HCT116 (cell line): ENCODE measurements around the gene HUNK. TPM values are rescaled to one million over a fixed set of nuclear protein-coding genes. Genes with fewer than 3 reads are reported as not detected.

ENCODE experiments used
- ATAC-seq: fragments of 200-7000 bp; cut with Tn5 transposase; 2 replicates; pipeline ENCODE4 v1.9.1; 2020; ENCODE audit warnings: mild to moderate bottlenecking, moderate library complexity
- BruUV-seq: library from RNA; stranded (reverse); fragments of 400-500 nt; replicated peaks from 2 replicates; lab custom pipeline; 2021; lab: Mats Ljungman, UMichigan
- CTCF ChIA-PET: fragments of 300-600 bp; sonication (Branson Sonifier 250); formaldehyde crosslinking; loops from one replicate; lab custom pipeline; 2021; ENCODE audit warnings: antibody characterized with exemption; lab: Charles Lee
- POLR2A ChIA-PET: fragments of 300-600, 350-600 bp; sonication (Branson Sonifier 250); formaldehyde crosslinking; loops from one replicate; lab custom pipeline; 2021; ENCODE audit warnings: antibody characterized with exemption; lab: Charles Lee
- RAD21 ChIA-PET, 2 experiments: fragments of 300-600 bp; sonication (Branson Sonifier 250); formaldehyde crosslinking; loops; one replicate each; lab custom pipeline; 2023; ENCODE audit warnings: low total read pairs in 2 of 2; ENCODE audit not compliant: uncharacterized antibody in 2 of 2, unreplicated experiment in 2 of 2, low non-redundant PET in 1 of 2; lab: Charles Lee
- DNase-seq: peaks from one replicate; pipeline ENCODE4 v3.0.0-alpha.2; 2010; ENCODE audit warnings: low read depth, low spot score
- H2AFZ ChIP-seq: fragments of 200-600 bp; shearing (Covaris generic), sonication (generic); 2 replicates; pipeline ENCODE4 v1.6.1; 2017; ENCODE audit warnings: low read depth, mixed run types, mixed read lengths, antibody characterized with exemption, low read length; ENCODE audit not compliant: poor library complexity, severe bottlenecking
- H3K27ac ChIP-seq: 2 replicates; pipeline ENCODE4 v1.5.1; 2012; ENCODE audit warnings: low read depth, low read length
- H3K27me3 ChIP-seq: fragments of 200-600 bp; sonication (generic); 2 replicates; pipeline ENCODE4 v1.6.1; 2016; ENCODE audit warnings: mixed run types, low read length, mixed read lengths; ENCODE audit not compliant: insufficient read depth
- H3K36me3 ChIP-seq, 2 experiments: fragments of 200-500 bp in 1 of 2; fragments of 200-600 bp in 1 of 2; sonication (Bioruptor generic) in 1 of 2; sonication (generic) in 1 of 2; 2 replicates each; pipeline versions ENCODE4 v1.5.1 to v1.6.1; 2014 to 2016; ENCODE audit warnings: low read length in 2 of 2, inconsistent platforms in 1 of 2, mixed read lengths in 1 of 2, mixed run types in 1 of 2; ENCODE audit not compliant: insufficient read depth in 2 of 2, control insufficient read depth in 1 of 2
- H3K4me1 ChIP-seq, 2 experiments: fragments of 200-600 bp in 1 of 2; sonication (generic) in 1 of 2; 2 replicates each; pipeline versions ENCODE4 v1.5.1 to v1.6.1; 2012 to 2017; ENCODE audit warnings: low read length in 2 of 2, inconsistent platforms in 1 of 2, mild to moderate bottlenecking in 1 of 2, mixed read lengths in 1 of 2, mixed run types in 1 of 2, moderate library complexity in 1 of 2; ENCODE audit not compliant: insufficient read depth in 2 of 2, control insufficient read depth in 1 of 2
- H3K4me2 ChIP-seq: fragments of 200-600 bp; sonication (generic); 2 replicates; pipeline ENCODE4 v1.6.1; 2017; ENCODE audit warnings: mixed run types, low read length, mixed read lengths
- H3K4me3 ChIP-seq, 2 experiments: fragments of 200-600 bp in 1 of 2; sonication (generic) in 1 of 2; replicated peaks in 1 of 2; 2 replicates each; pipeline ENCODE4 v1.5.1; 2011 to 2016; ENCODE audit warnings: low read length in 2 of 2, control low read depth in 1 of 2, low read depth in 1 of 2, mild to moderate bottlenecking in 1 of 2, mixed read lengths in 1 of 2, mixed run types in 1 of 2
- H3K79me2 ChIP-seq: fragments of 200-600 bp; sonication (generic); 2 replicates; pipeline ENCODE4 v1.6.1; 2017; ENCODE audit warnings: mild to moderate bottlenecking, mixed run types, low read length, moderate library complexity, mixed read lengths; ENCODE audit not compliant: insufficient read depth
- H3K9ac ChIP-seq: fragments of 200-600 bp; sonication (generic); 2 replicates; pipeline ENCODE4 v1.6.1; 2016; ENCODE audit warnings: low read length, mixed read lengths
- H3K9me2 ChIP-seq: fragments of 200-600 bp; sonication (generic), shearing (Covaris generic); 2 replicates; pipeline ENCODE4 v1.6.1; 2017; ENCODE audit warnings: mixed run types, mild to moderate bottlenecking, moderate library complexity; ENCODE audit not compliant: insufficient read depth
- H3K9me3 ChIP-seq, 2 experiments: fragments of 200-500 bp in 1 of 2; fragments of 200-600 bp in 1 of 2; sonication (Bioruptor generic) in 1 of 2; sonication (generic) in 1 of 2; 2 replicates each; pipeline ENCODE4 v1.6.1; 2014 to 2017; ENCODE audit warnings: low read length in 2 of 2, mixed read lengths in 2 of 2, inconsistent platforms in 1 of 2, low read depth in 1 of 2, mild to moderate bottlenecking in 1 of 2, mixed run types in 1 of 2, moderate library complexity in 1 of 2; ENCODE audit not compliant: control insufficient read depth in 1 of 2, insufficient read depth in 1 of 2
- H4K20me1 ChIP-seq: fragments of 200-600 bp; sonication (generic), shearing (Covaris generic); 2 replicates; pipeline ENCODE4 v1.6.1; 2017; ENCODE audit warnings: mixed run types, mild to moderate bottlenecking, moderate library complexity; ENCODE audit not compliant: insufficient read depth
- CBX3 ChIP-seq: IDR thresholded peaks from 2 replicates; pipeline ENCODE4 v1.6.1; 2012; ENCODE audit warnings: low read depth
- CEBPB ChIP-seq: IDR thresholded peaks from 2 replicates; pipeline ENCODE4 v1.6.1; 2012; ENCODE audit warnings: low read depth
- CTCF ChIP-seq, 3 experiments: fragments of 200-600 bp in 1 of 3; sonication (generic) in 1 of 3; IDR thresholded peaks in 2 of 3; conservative IDR thresholded peaks in 1 of 3; 2 replicates each; pipeline ENCODE4 v1.5.1; 2012 to 2017; ENCODE audit warnings: low read depth in 2 of 3, low read length in 2 of 3, antibody characterized with exemption in 1 of 3, borderline replicate concordance in 1 of 3, control low read depth in 1 of 3, mild to moderate bottlenecking in 1 of 3, mixed read lengths in 1 of 3, mixed run types in 1 of 3, moderate library complexity in 1 of 3; ENCODE audit not compliant: insufficient read depth in 1 of 3
- EZH2 ChIP-seq: fragments of 200-600 bp; sonication (generic); IDR thresholded peaks from 2 replicates; pipeline ENCODE4 v1.6.1; 2017; ENCODE audit warnings: antibody characterized with exemption, mixed run types
- EZH2phosphoT487 ChIP-seq: fragments of 200-600 bp; IDR thresholded peaks from 2 replicates; pipeline ENCODE4 v1.6.1; 2018; ENCODE audit warnings: antibody characterized with exemption, borderline replicate concordance
- FOSL1 ChIP-seq: IDR thresholded peaks from 2 replicates; pipeline ENCODE4 v1.6.1; 2012; ENCODE audit warnings: low read depth
- JUND ChIP-seq: IDR thresholded peaks from 2 replicates; pipeline ENCODE4 v1.6.1; 2012
- MAX ChIP-seq: IDR thresholded peaks from 2 replicates; pipeline ENCODE4 v1.6.1; 2012
- POLR2AphosphoS5 ChIP-seq: IDR thresholded peaks from 2 replicates; pipeline ENCODE4 v1.6.1; 2011; ENCODE audit warnings: mild to moderate bottlenecking, low read depth, low read length, moderate library complexity
- REST ChIP-seq: IDR thresholded peaks from 2 replicates; pipeline ENCODE4 v1.6.1; 2012; ENCODE audit warnings: low read depth
- SP1 ChIP-seq: IDR thresholded peaks from 2 replicates; pipeline ENCODE4 v1.6.1; 2012; ENCODE audit warnings: low read depth
- SRF ChIP-seq: IDR thresholded peaks from 2 replicates; pipeline ENCODE4 v1.6.1; 2012; ENCODE audit warnings: low read depth
- YY1 ChIP-seq: IDR thresholded peaks from 2 replicates; pipeline ENCODE4 v1.6.1; 2011; ENCODE audit warnings: low read length, low read depth, moderate library complexity, mild to moderate bottlenecking; ENCODE audit not compliant: insufficient replicate concordance; ENCODE audit errors: extremely low read depth
- ZFX ChIP-seq: fragments of 450-650 bp; IDR thresholded peaks from 2 replicates; pipeline ENCODE4 v1.6.1; 2017
- ZNF274 ChIP-seq: fragments of 200-500 bp; sonication (Bioruptor generic); IDR thresholded peaks from 2 replicates; pipeline ENCODE4 v1.6.1; 2014; ENCODE audit warnings: mild to moderate bottlenecking, low read depth, low read length, inconsistent platforms
- intact Hi-C: fragments of 100-400 bp; cut with micrococcal nuclease; formaldehyde crosslinking; loops from 2 replicates; pipeline ENCODE4 v1.10.0; 2022
- total RNA-seq: library from RNA; stranded (reverse); gene quantifications from one replicate; pipeline ENCODE4 v1.2.1, GENCODE V29; 2021; ENCODE audit not compliant: unreplicated experiment

The HUNK gene
- total RNA-seq, 1 experiment from 2014 or later = not detected

GRCh38 chr21:31993826-31994825 lies 121.3 kb downstream of the HUNK start (continued):
- no peak for TF ChIP-seq CBX3
- no peak for TF ChIP-seq JUND
- TF ChIP-seq, all 23 proteins: peak for 0

GRCh38 chr21:31997191-31997590 lies 124.4 kb downstream of the HUNK start:
- H3K4me1 ChIP-seq = no peaks in the 10 kb centered on the region
- H3K79me2 ChIP-seq = no peaks in the 10 kb centered on the region
- H3K9me3 ChIP-seq = no peaks in the 10 kb centered on the region
- TF ChIP-seq CTCF (IDR thresholded peaks at IDR 0.05 in 2 of 3, conservative IDR thresholded peaks at IDR 0.05 in 1 of 3; ENCODE audit: borderline replicate concordance in 1 of 3, insufficient read depth in 1 of 3, low read depth in 2 of 3, low read length in 2 of 3) = no peak
- TF ChIP-seq EZH2 = no peak
- no peak for TF ChIP-seq POLR2AphosphoS5
- no peak for TF ChIP-seq EZH2phosphoT487
- no peak for TF ChIP-seq MAX
- TF ChIP-seq CEBPB = no peak
- no peak for TF ChIP-seq SP1
- no peak for TF ChIP-seq ZFX
- no peak for TF ChIP-seq SRF
- TF ChIP-seq REST = no peak
- TF ChIP-seq YY1 = no peak
- TF ChIP-seq FOSL1 = no peak
- TF ChIP-seq ZNF274 = no peak
- H3K27ac ChIP-seq = no peak overlapping the region
- no peaks in the 10 kb centered on the region for H3K9me2 ChIP-seq
- intact Hi-C loops = no loop called here
- BruUV-seq = no TSS peak
- RAD21 ChIA-PET = no interaction called here
- no peak for DNase-seq
- H4K20me1 ChIP-seq = no peaks in the 10 kb centered on the region
- CTCF ChIA-PET = no interaction called here
- H3K4me2 ChIP-seq = no peak overlapping the region
- no peaks in the 10 kb centered on the region for H3K36me3 ChIP-seq
- POLR2A ChIA-PET = no interaction called here
- H3K27me3 ChIP-seq = peaks cover 29% of the 10 kb centered on the region
- H3K4me3 ChIP-seq = no peak overlapping the region
- no peak for ATAC-seq
- no peak overlapping the region for H3K9ac ChIP-seq
- no peak overlapping the region for H2AFZ ChIP-seq
